ENCODE results near the gene PLCB3. TPM values are rescaled to one million over a fixed set of nuclear protein-coding genes. Genes with fewer than 3 reads are reported as not detected.

The PLCB3 gene
- polyA plus RNA-seq, 3 donors = 13.7 to 17.7 (median 15.8) TPM

GRCh38 chr11:64264371-64264852, 13.1 kb downstream of the PLCB3 start:
- DNase-seq = no peak

DNA sequence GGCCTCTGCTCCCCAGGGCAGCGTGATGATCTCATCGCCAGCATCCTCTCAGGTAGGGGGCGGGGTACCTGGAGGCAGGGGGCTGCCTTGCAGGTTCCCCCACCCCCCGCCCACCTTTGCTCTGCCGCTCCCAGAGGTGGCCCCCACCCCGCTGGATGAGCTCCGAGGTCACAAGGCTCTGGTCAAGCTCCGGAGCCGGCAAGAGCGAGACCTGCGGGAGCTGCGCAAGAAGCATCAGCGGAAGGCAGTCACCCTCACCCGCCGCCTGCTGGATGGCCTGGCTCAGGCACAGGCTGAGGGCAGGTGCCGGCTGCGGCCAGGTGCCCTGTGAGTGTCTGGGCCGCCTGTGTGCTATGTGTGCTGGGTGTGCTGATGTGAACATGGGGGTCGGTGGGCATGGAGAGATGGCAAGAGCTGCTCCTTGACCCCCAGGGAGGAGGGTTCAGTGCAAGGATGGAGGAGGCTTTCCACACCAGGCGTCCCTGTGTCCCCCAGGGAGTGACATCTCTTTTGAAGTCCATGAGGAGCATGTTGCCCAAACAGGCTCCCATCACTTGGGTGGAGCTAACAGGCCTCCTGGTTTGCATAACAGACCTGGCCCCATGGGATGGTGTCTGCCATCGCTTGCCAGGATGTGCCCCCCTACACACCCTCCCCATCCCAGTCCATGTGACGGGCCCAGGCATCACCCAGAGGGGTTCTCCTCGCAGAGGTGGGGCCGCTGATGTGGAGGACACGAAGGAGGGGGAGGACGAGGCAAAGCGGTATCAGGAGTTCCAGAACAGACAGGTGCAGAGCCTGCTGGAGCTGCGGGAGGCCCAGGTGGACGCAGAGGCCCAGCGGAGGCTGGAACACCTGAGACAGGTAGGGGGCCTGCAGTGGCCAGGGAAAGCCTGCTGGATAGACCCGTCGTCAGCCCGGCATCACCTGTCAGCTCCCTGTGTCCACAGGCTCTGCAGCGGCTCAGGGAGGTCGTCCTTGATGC, 14.1 kb downstream of the PLCB3 start:
- no peak for DNase-seq

- no peak for DNase-seq
Measured at GRCh38 chr11:64266339-64266738, 15.0 kb downstream of the PLCB3 start.

GRCh38 chr11:64267207-64267945, 16.0 kb downstream of the PLCB3 start:
- no peak for DNase-seq

GRCh38 chr11:64268025-64268892, 16.9 kb downstream of the PLCB3 start:
- no peak for DNase-seq

- peak; percentile 28 for DNase-seq
Measured at GRCh38 chr11:64268893-64269539, 17.7 kb downstream of the PLCB3 start.

DNA sequence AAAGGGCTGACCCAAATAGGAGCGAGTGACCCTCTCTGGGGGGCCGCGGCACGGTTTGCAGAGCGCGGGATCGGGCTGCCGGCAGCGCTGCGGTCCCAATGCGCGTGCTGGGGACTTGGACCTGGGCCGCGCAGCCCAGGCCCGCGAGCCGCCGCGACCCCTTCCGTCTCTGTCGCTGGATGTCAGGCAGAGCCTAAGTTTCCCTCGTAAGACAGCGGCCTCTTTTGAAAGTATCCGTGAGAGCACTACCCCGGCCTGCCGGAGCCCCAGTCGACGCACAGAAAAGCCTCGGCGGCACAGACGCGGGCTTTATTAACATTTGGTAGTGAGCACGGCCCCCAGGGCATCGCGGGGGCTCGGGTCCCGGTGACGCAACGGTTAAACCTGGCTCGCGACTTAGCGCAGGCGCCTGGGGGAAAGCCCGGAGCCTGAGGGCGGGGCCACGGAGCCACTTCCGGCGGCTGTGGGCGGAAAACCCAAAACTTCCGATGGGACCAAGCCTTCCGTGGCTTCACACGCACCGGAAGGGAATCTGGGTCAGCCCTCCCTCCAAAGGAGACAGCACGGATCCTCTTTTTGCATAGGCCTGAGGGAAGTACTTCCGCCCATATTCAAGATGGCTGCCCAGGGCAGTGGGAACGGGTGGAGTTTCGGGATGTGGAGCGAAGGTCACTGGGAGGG, 18.4 kb downstream of the PLCB3 start:
- DNase-seq = peak; percentile 100

DNA sequence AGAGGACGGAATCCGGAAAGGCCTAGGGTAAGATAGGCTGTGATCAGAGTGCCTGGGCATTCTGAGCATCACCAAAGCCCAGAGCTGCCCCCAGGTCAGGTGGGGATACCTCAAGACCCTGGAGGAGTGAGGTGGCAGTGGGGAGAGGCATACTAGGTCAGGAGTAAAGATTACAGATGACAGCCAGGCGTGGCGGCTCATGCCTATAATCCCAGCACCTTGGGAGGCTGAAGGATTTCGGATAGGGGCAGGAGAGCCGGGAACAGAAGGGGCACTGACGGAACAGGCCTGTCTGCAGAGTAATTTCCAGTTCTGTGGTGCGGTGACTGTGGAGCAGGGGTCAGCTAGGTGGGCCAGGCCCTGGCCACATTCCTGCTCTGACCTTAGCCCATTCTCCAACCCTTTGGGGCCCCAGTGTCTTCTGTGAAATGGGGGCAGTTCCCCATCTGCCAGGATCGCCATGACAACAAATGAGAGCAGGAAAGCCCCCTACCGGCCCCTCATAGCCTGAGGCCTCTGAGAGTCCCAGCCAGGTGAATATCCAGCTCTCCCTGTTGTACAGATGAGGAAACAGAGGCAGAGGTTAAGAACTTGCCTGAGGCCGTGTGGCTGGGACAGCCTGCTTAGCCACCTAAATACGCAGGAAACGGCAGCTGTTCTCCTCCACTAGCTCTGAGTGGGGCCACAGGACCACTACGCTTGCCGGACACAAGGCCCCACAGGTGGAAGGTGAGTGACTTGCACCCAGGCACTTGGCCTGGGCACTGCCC, 23.9 kb downstream of the PLCB3 start:
- no peak for DNase-seq

- DNase-seq = no peak
Measured at GRCh38 chr11:64275841-64276240, 24.5 kb downstream of the PLCB3 start.

GRCh38 chr11:64276653-64277431, 25.5 kb downstream of the PLCB3 start:
- no peak for DNase-seq

- no peak for DNase-seq
Measured at GRCh38 chr11:64278576-64279190, 27.4 kb downstream of the PLCB3 start.

GRCh38 chr11:64281957-64282770, 30.8 kb downstream of the PLCB3 start:
- DNase-seq = no peak

DNA sequence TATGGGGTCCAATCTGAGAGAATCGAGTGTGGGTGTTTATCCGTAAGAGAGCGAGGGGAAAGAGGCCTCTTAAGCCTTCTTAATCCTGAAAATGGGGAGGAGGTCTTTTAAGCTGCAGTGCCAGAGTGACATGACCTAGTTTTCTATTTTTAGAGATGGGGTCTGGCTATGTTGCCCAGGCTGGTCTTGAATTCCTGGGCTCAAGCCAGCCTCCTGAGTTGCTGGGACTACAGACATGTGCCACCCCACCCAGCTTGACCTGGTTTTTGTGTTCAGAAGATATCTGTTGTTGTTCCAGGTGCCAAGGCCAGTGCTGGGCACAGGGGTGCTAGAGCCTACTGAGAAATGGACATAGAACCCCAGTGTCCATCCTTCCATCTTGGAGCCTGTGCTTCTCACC, 31.8 kb downstream of the PLCB3 start:
- DNase-seq = no peak

DNA sequence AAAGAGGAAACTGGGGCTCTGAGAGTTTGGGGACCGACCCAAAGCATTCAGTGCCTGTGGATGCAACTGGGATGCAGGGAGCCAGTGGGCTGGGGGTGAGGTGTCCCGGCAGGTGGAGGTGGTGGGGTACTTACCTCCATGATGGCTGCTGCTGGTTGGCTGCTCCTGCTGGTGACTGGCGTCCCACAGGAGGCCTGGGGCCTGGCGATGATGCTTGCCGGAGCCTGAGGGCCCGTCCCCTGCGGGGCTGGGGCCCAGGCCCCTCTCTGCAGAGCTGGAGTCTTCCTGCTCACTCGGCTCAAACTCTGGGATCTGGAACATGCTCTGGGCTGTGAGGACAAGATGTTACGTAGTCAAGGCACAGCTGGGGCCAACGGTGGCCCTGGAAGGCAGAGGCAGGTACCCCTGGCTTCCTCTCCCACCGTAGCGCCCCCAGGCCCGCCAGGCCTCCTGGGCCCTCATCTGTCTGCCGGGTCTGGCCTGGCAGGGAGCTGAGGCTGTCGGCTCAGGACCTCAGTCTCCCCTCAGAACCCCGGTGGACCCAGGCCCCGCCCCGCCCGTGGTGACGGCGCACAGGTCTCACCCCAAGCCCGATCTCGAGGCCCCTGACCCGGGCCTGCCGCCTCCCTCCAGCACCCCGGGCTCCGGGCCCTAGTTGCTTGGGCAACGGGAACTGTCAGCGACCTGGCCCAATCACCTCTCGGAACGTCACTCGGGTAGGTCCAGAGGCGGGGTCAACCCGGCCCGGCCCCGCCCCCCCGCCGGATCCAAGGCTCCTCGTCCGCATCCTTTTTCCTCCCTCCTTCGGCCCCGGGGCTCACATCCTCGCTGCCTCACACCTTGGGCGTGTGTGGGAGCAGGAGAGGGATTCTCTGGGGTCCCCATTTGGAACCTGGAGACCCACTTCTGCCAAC, 33.0 kb downstream of the PLCB3 start, which contains the start of gene BAD:
Gene BAD, minus strand, starts transcription at position 618 of the 914 bp plus-strand sequence. Its CDS starts 297 bp downstream, at position 321.
- peak; percentile 94 for DNase-seq

DNA sequence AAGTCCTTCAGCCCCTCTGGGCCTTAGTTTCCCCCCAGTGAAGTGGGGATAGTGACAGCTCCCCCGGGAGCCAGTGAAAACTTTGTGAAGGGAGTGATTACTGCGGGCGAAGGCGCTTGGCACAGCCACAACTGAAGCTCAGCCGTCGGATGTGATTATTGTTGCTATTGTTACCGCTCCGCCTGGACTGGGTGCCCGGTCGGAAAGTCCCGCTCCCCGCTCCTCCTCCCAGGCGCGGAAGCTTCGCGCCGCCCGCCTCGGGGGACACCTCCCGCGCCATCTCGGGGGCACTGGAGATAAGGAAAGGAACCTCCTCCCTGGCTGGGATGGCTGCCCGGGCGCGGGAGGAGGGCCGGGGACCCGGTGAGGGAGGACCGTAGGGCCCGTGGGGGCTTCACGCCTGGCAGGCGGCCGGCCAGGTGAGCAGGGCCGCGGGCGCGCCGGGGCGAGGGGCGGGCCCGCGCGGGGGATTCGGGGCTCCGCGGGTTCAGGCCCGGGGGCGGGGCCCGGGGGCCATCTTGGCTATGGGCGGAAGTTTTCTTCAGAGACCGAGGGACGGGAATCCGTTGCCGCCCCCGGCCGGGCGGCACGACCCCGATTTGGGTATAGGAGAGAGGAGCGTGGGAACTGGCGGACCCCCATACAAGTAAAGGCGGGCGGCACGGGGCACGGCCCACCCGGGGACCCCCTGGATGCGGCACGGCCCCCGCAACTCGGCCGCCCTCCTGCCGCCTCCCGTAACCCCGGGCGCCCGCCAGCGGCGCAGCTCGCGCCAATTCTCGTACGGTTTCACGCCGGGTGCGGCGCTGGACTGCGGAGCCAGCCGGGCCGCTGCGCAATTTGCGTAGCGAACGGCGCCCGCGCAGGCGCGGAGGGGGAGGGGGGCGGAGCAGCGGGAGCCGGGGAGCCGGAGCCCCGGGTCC, 33.9 kb downstream of the PLCB3 start, which contains the start of gene GPR137:
Gene GPR137, plus strand, starts transcription at position 887 of the 923 bp plus-strand sequence. CDS start 677 bp downstream, outside the sequence.
- peak; percentile 80 for DNase-seq
